ENCODE measurements around the gene SLC6A11. TPM values are rescaled to one million over a fixed set of nuclear protein-coding genes. Genes with fewer than 3 reads are reported as not detected.

The SLC6A11 gene
- polyA plus RNA-seq, 1 donor (not counting 4 experiments of a cell fraction or from before 2014, with no cell fraction given), result 9.8 TPM

- H4K20me1 ChIP-seq (ENCODE audit: control insufficient read depth, extremely low read depth, insufficient read depth, low read length), result no peaks in the 10 kb centered on the region
- no peak for FAIRE-seq
- no peak for TF ChIP-seq EZH2 (IDR thresholded peaks at IDR 0.05; ENCODE audit: low read length)
- TF ChIP-seq, protein P1, sequence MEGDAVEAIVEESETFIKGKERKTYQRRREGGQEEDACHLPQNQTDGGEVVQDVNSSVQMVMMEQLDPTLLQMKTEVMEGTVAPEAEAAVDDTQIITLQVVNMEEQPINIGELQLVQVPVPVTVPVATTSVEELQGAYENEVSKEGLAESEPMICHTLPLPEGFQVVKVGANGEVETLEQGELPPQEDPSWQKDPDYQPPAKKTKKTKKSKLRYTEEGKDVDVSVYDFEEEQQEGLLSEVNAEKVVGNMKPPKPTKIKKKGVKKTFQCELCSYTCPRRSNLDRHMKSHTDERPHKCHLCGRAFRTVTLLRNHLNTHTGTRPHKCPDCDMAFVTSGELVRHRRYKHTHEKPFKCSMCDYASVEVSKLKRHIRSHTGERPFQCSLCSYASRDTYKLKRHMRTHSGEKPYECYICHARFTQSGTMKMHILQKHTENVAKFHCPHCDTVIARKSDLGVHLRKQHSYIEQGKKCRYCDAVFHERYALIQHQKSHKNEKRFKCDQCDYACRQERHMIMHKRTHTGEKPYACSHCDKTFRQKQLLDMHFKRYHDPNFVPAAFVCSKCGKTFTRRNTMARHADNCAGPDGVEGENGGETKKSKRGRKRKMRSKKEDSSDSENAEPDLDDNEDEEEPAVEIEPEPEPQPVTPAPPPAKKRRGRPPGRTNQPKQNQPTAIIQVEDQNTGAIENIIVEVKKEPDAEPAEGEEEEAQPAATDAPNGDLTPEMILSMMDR (optimal IDR thresholded peaks at IDR 0.05 in 1 of 3, IDR thresholded peaks at IDR 0.05 in 1 of 3, conservative IDR thresholded peaks at IDR 0.05 in 1 of 3; ENCODE audit: extremely low read depth in 1 of 3, insufficient read depth in 2 of 3, low read length in 3 of 3), result no peak
Measured at GRCh38 chr3:10919636-10920035, 103.6 kb downstream of the SLC6A11 start.

DNA sequence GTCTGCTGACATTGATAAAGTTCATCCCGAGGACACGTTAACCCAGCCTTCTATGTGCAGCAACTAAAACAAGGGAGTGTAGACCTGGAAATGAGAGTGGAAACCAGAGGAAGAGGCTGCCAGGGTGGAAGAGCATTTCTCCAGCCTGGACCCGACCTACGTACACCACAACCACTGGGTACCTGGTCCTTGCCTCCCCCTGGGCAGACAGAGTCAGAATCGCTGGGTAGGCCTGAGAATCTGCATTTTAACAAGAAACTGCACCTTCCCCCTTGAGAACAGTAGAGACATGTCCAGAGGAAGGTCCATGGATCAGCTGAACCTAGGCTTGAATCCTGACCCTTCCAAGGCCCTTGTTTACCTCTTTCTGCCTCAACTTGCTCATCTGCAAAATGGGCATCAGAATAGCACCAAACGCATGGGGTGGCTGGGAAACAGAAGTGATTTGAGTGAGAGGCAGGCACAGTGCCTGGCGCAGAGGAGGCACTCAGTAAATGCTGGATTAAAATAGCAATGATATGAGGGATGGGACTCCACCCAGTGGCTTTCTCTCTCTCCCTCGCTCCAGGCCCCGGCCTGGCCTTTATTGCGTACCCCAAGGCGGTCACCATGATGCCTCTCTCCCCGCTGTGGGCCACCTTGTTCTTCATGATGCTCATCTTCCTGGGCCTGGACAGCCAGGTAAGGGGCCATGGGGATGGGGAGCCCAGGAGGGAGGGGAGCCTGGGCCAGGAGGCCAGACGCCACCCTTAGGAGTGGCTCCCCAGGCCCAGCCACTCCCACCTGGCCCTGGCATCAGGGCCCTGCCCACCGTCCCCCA lies 109.6 kb downstream of the SLC6A11 start:
- H3K79me2 ChIP-seq (ENCODE audit: control insufficient read depth, insufficient read depth, low read length), result no peaks in the 10 kb centered on the region
- H3K4me2 ChIP-seq (ENCODE audit: control insufficient read depth, extremely low read depth, insufficient read depth, low read depth, low read length), result no peak overlapping the region
- dilution Hi-C loops (cut with MboI; ENCODE audit: extremely low pct_ligation_motif_present, low sequenced_read_pairs), result no loop called here
- TF ChIP-seq, protein P1 (optimal IDR thresholded peaks at IDR 0.05 in 1 of 3, IDR thresholded peaks at IDR 0.05 in 1 of 3, conservative IDR thresholded peaks at IDR 0.05 in 1 of 3; ENCODE audit: extremely low read depth in 1 of 3, insufficient read depth in 2 of 3, low read length in 3 of 3), result no peak
- TF ChIP-seq EZH2 (IDR thresholded peaks at IDR 0.05; ENCODE audit: low read length), result no peak
- no peak overlapping the region for H3K9ac ChIP-seq (ENCODE audit: control insufficient read depth, extremely low read depth, insufficient read depth, low read length)
- H3K4me1 ChIP-seq (ENCODE audit: control insufficient read depth, extremely low read depth, insufficient read depth, low read length), result peaks cover 22% of the 10 kb centered on the region
- no peaks in the 10 kb centered on the region for H3K27me3 ChIP-seq (ENCODE audit: control insufficient read depth, extremely low read depth, insufficient read depth, low read length)
- H3K4me3 ChIP-seq (ENCODE audit: control insufficient read depth in 2 of 3, extremely low read depth in 1 of 3, insufficient read depth in 2 of 3, low read depth in 1 of 3, low read length in 3 of 3), result no peak overlapping the region
- H4K20me1 ChIP-seq (ENCODE audit: control insufficient read depth, extremely low read depth, insufficient read depth, low read length), result no peaks in the 10 kb centered on the region
- H3K27ac ChIP-seq (ENCODE audit: control insufficient read depth, insufficient read depth, low read length), result no peak overlapping the region
- FAIRE-seq (no peak), DNase-seq (ENCODE audit: low read depth, low spot score) (no peak)
- no peaks in the 10 kb centered on the region for H3K9me3 ChIP-seq (ENCODE audit: control insufficient read depth, low read depth, low read length)
- no peak overlapping the region for H2AFZ ChIP-seq (ENCODE audit: control insufficient read depth, low read length)
- no peaks in the 10 kb centered on the region for H3K36me3 ChIP-seq (ENCODE audit: control insufficient read depth in 2 of 2, extremely low read depth in 1 of 2, insufficient read depth in 2 of 2, low read length in 2 of 2)
- H3K9me1 ChIP-seq (ENCODE audit: control insufficient read depth, extremely low read depth, insufficient read depth, low read length), result no peaks in the 10 kb centered on the region

More at GRCh38 chr3:10919636-10920035, 103.6 kb downstream of the SLC6A11 start:
- H3K9me3 ChIP-seq (ENCODE audit: control insufficient read depth, low read depth, low read length), result no peaks in the 10 kb centered on the region
- H3K36me3 ChIP-seq (ENCODE audit: control insufficient read depth in 2 of 2, extremely low read depth in 1 of 2, insufficient read depth in 2 of 2, low read length in 2 of 2), result no peaks in the 10 kb centered on the region
- no peaks in the 10 kb centered on the region for H3K79me2 ChIP-seq (ENCODE audit: control insufficient read depth, insufficient read depth, low read length)
- H3K4me2 ChIP-seq (ENCODE audit: control insufficient read depth, extremely low read depth, insufficient read depth, low read depth, low read length), result no peak overlapping the region
- no peak overlapping the region for H3K9ac ChIP-seq (ENCODE audit: control insufficient read depth, extremely low read depth, insufficient read depth, low read length)
- H3K4me3 ChIP-seq (ENCODE audit: control insufficient read depth in 2 of 3, extremely low read depth in 1 of 3, insufficient read depth in 2 of 3, low read depth in 1 of 3, low read length in 3 of 3), result no peak overlapping the region
- no peak overlapping the region for H2AFZ ChIP-seq (ENCODE audit: control insufficient read depth, low read length)
- no peaks in the 10 kb centered on the region for H3K4me1 ChIP-seq (ENCODE audit: control insufficient read depth, extremely low read depth, insufficient read depth, low read length)
- no peak overlapping the region for H3K27ac ChIP-seq (ENCODE audit: control insufficient read depth, insufficient read depth, low read length)
- DNase-seq (ENCODE audit: low read depth, low spot score), result no peak
- H3K27me3 ChIP-seq (ENCODE audit: control insufficient read depth, extremely low read depth, insufficient read depth, low read length), result no peaks in the 10 kb centered on the region
- dilution Hi-C loops (cut with MboI; ENCODE audit: extremely low pct_ligation_motif_present, low sequenced_read_pairs), result no loop called here
- H3K9me1 ChIP-seq (ENCODE audit: control insufficient read depth, extremely low read depth, insufficient read depth, low read length), result no peaks in the 10 kb centered on the region
